Left forelimb (tissue), 1 donor: ENCODE results near the gene RNU5D-1.
"Not testable (repeated sequence)": the region's sequence is repeated elsewhere in the genome, so short reads cannot be mapped to it uniquely, and the experiment has no call there.

Source experiments
- DNase-seq: peaks from one replicate; pipeline ENCODE4 v3.0.0-alpha.2; 2018; ENCODE audit warnings: low spot score

Gene RNU5D-1

GRCh38 chr1:44730741-44731512 lies at the start of gene RNU5D-1:
Gene RNU5D-1 (minus strand): TSS chr1:44731170.
- DNase-seq, result peak; percentile 90

GRCh38 chr1:44780583-44781121 lies 49.7 kb upstream of the RNU5D-1 start:
- DNase-seq, result no peak

DNA sequence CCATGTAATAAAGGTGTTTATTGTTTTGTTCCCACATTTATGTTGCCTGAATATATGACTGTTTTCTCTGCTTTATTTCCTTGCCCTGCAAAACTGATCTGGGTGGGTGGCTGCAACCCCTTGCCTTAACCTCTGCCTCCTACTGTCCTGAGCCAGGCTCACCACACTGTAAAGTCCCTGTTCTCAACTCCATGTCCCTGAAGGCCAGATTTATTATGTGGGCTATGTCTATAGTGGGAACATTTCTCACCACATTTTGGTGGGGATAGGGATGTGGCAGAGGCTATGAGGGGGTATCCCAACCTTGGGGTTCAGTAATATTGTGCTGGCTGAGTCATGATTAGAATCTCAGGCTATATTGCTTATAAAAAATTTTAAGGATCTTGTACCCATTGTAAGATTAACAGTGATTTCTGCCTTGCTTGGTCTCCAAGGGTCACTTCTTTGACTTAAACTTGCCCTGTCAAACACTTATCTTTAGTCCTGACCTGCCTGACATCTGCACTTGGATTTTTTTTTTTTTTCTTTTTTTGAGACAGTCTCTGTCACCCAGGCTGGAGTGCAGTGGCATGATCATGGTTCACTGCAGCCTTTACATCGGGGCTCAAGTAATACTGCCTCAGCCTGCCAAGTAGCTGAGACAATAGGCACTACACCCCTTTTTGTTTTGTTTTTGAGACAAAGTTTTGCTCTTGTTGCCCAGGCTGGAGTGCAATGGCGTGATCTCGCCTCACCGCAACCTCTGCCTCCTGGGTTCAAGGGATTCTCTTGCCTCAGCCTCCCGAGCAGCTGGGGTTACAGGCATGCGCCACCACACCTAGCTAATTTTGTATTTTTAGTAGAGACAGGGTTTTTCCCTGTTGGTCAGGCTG lies 48.0 kb upstream of the RNU5D-1 start:
- DNase-seq, result no peak

DNA sequence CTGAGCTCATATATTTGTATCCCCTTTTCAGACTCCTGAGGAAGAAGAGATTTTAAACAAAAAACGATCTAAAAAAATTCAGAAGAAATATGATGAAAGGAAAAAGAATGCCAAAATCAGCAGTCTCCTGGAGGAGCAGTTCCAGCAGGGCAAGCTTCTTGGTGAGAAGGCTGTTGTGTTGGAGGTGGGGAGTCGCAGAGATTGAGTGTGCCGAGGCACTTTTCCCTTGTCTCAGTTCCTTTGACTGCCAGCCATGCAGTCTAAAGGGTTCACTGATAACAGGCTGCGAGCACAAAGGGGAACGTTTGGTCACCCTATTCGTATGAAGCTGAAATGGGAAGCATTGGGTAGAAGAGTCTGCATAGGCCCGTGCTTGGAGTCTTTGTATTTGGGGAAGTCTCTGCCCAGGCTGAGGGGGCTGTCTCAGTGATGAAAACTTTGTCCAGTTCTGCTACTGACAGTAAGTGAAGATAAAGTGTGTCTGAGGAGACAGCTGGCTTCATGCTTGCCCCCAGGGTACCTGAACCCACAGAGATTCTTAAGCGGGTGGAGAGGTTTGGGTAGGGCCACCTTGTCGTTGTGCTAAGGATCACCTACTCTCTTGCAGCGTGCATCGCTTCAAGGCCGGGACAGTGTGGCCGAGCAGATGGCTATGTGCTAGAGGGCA lies 47.1 kb upstream of the RNU5D-1 start:
- DNase-seq, result no peak

DNA sequence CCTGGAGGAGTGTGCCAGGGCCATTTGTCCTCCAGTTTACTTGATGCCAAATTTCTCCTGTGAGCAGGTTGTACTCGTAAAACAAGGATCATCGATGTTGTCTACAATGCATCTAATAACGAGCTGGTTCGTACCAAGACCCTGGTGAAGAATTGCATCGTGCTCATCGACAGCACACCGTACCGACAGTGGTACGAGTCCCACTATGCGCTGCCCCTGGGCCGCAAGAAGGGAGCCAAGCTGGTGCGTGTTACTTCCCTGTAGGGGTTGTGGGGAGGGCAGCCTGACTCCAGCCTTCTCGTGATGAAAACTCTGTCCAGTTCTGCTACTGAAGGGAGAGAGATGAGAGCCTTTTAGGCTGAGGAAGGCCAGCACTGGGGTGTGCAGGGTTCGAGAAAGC lies 46.6 kb upstream of the RNU5D-1 start:
- DNase-seq, result no peak

DNA sequence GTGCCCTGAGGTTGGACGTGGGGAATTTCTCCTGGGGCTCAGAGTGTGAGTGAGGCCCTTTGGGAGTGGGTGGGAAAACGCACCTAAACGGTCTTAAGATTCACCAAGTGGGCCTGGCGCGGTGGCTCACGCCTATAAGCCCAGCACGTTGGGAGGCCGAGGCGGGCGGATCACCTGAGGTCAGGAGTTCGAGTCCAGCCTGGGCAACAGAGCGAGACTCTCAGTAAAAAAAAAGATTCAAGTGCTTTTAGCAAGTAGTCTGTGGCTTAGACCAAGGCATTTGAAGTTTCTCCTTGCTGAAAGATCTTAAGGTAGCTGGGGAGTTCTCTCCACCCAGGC lies 45.7 kb upstream of the RNU5D-1 start:
- no peak for DNase-seq

DNA sequence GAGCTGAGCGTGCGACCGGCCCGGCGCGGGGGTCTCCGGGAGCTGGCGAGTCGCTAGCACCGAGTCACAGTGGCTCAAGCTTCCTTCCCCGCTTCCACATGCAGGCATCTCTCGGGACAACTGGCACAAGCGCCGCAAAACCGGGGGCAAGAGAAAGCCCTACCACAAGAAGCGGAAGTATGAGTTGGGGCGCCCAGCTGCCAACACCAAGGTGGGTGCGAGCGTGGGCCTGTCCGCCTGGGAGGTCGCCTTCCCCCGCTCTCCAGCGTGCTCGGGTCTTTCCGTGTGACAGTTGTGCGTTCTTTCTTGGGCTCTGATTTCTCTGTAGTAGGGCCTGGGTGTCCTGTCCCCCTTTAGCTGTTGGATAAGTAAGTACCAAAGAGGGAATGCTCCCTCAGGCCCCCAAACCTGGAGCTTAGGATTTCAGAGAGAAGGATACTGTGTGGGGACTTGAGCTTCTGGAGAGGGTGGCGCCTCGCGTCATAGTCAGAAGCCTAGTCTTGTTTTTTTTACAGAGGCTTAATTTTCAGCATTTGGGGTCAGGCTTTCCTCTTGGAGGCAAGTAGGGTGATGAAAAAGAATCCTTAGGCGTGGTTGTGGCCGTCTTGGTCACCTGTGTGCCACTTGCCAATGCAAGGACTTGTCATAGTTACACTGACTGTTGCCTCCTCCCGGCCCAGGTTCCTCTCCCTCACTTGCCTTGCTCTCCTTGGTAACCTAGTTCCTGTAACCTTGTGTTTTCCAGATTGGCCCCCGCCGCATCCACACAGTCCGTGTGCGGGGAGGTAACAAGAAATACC lies 45.2 kb upstream of the RNU5D-1 start:
- no peak for DNase-seq

DNA sequence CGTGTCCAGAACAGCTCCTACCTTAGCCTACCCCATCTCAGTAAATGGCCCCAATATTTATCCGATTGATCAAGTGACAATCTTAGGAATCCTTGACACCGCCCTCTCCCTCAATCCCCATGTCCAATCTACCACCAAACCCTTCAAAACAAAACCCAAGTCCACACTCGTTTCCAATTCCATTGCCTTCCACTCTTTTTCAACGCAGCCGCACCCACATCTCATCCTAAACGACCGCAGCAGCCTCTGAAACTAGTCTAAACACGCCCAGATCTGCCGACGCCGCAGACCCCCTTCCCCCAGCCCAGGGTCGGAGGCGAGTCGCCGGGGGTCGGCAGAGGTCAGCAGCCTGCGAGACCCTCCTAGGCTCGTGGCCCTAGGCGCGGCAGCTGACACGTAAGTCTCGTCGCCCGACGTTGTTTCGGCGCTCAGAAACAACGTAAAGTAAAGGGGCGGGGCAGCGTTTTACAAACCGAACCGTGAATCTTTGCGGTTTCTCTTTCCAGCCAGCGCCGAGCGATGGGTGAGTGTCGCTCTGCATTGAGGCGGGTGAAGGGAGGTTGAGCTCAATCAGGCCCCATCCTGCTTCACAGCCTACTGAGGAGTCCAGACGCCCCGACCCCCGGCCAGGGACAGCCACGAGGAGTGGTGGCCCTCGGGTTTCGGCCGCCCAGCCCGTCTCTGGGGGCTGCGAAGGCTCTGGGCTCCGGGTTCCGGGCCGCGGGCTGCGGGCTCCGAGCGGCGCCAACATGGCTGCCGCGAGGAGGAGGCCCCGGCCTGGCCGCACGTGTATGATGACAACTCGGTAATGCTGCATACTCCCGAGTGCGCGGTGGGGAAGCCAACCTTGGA lies 44.3 kb upstream of the RNU5D-1 start, which contains the start of gene RPS8:
RPS8 (plus strand) TSS at position 463 of the 852 bp plus-strand sequence; CDS start at position 520, 57 bp downstream.
- DNase-seq, result peak; percentile 92

DNA sequence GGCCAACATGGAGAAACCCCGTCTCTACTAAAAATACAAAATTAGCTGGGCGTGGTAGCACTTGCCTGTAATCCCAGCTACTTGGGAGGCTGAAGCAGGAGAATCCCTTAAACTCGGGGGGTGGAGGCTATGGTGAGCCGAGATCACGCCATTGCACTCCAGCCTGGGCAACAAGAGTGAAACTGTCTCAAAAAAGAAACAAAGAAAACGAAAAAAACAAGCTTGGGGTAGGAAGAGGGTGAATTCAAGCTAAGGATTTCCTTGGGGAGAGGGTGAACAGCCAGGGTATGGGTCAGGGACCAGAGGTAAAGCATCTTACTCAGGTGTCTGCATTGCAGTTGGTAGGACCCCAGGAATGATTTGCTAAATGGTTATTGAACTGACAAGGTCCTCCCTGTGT lies 35.5 kb upstream of the RNU5D-1 start:
- not testable (repeated sequence) for DNase-seq

- DNase-seq, result no peak
These were observed 29.9 kb upstream of the RNU5D-1 start for GRCh38 chr1:44760876-44761275.

DNA sequence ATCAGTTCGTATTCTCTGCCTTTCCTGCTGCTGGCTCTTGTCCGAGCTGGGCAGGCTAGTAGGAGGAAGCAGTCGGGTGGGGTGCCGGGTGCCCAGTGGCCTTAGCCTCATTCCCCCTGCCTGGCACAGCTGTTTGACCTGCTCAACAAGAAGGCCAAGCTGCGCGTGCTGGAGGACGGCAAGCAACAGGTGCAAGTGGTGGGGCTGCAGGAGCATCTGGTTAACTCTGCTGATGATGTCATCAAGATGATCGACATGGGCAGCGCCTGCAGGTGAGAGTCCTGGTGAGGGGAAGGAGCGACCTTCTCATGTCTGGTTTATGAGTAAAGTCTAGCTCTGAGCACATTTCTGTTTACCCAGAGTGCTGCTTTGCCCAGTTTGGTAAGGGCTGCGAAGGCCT lies 28.1 kb upstream of the RNU5D-1 start:
- DNase-seq, result no peak

DNA sequence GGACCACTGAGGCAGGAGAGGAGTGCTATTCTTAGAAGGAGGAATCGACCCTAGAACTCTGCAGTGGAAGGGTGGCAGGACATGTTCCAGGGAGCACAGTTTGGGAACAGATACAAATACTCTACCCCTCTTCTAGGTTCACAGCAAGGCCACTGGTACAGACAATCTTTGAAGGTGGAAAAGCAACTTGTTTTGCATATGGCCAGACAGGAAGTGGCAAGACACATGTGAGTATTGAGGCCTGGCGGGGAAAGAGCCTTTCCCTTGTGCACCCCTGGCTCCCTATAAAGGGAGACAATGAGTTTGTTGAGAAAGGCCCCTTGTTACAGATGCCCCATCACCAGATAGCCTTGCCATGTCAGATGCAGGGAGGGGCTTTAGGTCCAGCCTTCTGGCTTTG lies 26.4 kb upstream of the RNU5D-1 start:
- DNase-seq, result no peak

DNA sequence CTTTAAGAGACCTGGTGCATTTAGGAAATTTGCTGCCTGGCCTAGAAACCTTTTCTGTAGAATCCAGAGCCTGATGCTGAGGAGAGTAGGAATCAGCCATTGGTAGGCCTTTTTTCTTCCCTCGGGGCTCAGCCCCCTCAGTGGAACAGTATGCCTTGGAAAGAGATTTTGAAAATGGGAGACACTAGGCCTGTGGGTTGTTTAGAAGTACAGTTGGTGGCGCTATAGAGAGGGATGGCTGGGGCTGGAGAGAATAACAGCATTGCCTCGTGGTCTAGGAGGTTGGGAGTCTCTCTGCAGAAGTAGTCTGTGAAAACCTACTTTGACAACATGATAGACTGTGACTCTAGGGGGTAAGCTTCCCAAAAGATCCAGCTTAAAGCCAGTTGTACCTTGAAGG lies 16.9 kb upstream of the RNU5D-1 start:
- DNase-seq, result no peak

DNA sequence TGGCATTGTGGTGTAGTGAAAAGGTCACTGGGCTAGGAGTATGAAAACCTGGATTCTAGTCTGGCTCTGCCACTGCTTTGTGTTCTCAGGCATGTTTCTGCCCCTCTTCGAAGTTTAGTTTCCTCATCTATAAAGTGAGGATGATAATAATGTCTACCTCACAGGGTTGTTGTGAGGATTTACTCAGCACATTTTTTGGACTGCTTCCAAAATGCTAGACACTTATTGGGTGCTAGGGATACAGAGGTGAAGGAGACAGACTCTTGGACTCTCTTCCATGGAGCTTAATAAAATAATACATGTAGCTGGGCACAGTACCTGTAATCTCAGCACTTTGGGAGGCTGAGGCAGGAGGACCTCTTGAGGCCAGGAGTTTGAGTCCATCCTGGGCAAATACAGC lies 12.2 kb upstream of the RNU5D-1 start:
- DNase-seq, result no peak

- no peak for DNase-seq
These were observed 9.2 kb upstream of the RNU5D-1 start for GRCh38 chr1:44740179-44740617.

- DNase-seq, result peak; percentile 96
These were observed 8.6 kb upstream of the RNU5D-1 start, which contains the start of gene KIF2C for GRCh38 chr1:44739307-44740178. Gene KIF2C (plus strand): TSS chr1:44739837. CDS start chr1:44739933, 96 bp downstream.

- not testable (repeated sequence) for DNase-seq
These were observed 8.0 kb upstream of the RNU5D-1 start for GRCh38 chr1:44738953-44739306.

DNA sequence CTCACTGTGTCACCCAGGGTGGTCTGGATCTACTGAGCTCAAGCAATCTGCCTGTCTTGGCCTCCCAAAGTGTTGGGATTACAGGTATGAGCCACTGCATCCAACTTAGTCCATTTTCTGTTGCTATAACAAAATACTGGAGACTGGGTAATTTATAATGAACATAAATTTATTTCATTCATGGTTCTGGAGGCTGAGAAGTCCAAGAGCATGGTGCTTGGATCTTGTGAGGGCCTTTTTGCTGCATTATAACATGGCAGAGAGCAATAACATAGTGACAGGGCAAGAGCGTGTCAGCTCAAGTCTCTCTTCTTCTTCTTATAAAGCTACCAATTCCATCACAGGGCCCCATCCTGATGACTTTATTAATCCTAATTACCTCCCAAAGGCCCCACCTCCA lies 5.0 kb upstream of the RNU5D-1 start:
- no peak for DNase-seq

DNA sequence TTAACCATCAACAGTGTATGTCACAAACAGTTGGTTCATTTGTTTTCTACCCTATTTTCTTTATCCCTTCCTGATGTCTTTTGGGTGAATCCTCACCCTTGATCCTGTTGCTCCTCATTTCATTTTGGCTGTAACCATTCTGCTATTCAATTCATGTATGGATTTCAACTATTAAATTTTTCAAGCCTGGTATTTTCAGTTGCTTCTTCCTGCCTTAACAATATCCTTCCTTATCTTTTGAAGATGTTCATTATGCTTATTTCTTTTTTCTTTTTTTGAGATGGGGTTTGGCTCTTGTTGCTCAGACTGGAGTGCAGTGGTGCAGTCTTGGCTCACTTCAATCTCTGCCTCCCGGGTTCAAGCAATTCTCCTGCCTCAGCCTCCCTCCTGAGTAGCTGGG lies 2.8 kb upstream of the RNU5D-1 start:
- no peak for DNase-seq

GRCh38 chr1:44733365-44733764 lies 2.4 kb upstream of the RNU5D-1 start:
- DNase-seq, result no peak
